ENCODE measurements around the gene SRSF6. TPM values are rescaled to one million over a fixed set of nuclear protein-coding genes. Genes with fewer than 3 reads are reported as not detected.

SRSF6 gene
- total RNA-seq, 4 donors from 2014 or later = 52.7 to 74.2 (median 53.4) TPM

DNA sequence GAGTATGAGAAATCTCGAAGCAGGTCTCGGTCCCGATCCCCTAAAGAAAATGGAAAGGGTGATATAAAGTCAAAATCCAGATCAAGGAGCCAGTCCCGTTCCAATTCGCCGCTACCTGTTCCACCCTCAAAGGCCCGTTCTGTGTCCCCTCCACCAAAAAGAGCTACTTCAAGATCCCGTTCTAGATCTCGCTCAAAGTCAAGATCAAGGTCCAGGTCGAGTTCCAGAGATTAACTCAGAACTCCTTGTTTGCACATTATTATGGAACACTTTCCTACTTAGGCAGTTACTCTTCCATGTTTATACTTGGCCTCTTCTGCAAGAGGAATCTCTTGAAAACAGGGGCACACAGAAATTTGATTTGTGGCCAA lies 3.1 kb downstream of the SRSF6 start:
- DNase-seq = no peak
- Histone ChIP-seq H3K4me1 (peaks cover 12 to 55% (median 12%) of the 10 kb centered on the region in 3 donors), H3K4me3 (no peak overlapping the region), H3K36me3 (peaks cover 6 to 69% (median 47%) of the 10 kb centered on the region in 3 donors), H3K9me3 (no peaks in the 10 kb centered on the region), H3K27ac (no peak overlapping the region), H3K27me3 (no peaks in the 10 kb centered on the region)
- intact Hi-C loops (cut with DNase I) = no loop called here
- WGBS, 2 donors = 91 to 92% methylated on average over 10 of the region's 10 CpGs
- TF ChIP-seq POLR2A (IDR thresholded peaks at IDR 0.05) = no peak

DNA sequence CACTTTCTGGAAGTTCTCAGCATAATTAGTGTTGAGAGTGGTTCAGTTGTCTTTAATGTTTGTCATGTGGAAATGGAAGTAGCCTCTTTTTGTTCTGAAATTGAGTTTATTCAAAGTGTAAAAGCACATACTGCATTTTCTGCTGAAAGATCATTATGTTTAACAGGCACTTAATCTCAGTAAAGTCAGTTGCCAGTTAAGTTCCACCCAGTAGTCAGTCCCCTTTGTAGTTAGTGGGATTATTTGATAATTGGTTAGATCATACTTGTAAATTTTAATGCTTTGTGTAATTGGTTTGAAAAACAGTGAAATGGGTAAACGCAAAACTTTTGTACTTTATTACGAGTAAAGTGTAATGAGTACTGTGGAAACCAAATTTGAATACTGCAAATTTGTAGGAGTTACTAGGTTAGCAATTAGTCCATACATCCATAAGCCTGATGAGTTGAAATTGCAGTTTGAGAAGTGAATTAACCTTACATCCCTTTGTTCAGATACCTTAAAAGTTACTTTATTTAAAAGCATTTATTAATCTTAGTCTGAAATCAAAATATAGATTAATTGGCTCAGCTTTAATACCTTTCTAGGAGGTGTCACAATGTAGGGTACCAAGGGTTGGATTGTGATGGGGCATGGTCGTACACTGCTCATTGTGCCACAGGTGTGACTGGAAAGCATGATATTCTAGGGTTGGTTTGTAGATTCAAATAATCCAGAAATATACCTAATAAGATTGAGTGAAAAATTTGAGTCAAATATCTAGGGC lies 4.4 kb downstream of the SRSF6 start:
- Histone ChIP-seq H3K4me1 (peaks cover 6 to 46% (median 7%) of the 10 kb centered on the region in 3 donors), H3K4me3 (no peak overlapping the region), H3K9me3 (no peaks in the 10 kb centered on the region), H3K27ac (no peak overlapping the region), H3K36me3 (peaks cover 6 to 82% (median 48%) of the 10 kb centered on the region in 3 donors), H3K27me3 (no peaks in the 10 kb centered on the region)
- no peak for TF ChIP-seq POLR2A (IDR thresholded peaks at IDR 0.05)
- TF ChIP-seq, protein P1, sequence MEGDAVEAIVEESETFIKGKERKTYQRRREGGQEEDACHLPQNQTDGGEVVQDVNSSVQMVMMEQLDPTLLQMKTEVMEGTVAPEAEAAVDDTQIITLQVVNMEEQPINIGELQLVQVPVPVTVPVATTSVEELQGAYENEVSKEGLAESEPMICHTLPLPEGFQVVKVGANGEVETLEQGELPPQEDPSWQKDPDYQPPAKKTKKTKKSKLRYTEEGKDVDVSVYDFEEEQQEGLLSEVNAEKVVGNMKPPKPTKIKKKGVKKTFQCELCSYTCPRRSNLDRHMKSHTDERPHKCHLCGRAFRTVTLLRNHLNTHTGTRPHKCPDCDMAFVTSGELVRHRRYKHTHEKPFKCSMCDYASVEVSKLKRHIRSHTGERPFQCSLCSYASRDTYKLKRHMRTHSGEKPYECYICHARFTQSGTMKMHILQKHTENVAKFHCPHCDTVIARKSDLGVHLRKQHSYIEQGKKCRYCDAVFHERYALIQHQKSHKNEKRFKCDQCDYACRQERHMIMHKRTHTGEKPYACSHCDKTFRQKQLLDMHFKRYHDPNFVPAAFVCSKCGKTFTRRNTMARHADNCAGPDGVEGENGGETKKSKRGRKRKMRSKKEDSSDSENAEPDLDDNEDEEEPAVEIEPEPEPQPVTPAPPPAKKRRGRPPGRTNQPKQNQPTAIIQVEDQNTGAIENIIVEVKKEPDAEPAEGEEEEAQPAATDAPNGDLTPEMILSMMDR (IDR thresholded peaks at IDR 0.05) = no peak
- no peak for DNase-seq
- intact Hi-C loops (cut with DNase I) = no loop called here
- WGBS, 2 donors = 85 to 86% methylated on average over 3 of the region's 3 CpGs

DNA sequence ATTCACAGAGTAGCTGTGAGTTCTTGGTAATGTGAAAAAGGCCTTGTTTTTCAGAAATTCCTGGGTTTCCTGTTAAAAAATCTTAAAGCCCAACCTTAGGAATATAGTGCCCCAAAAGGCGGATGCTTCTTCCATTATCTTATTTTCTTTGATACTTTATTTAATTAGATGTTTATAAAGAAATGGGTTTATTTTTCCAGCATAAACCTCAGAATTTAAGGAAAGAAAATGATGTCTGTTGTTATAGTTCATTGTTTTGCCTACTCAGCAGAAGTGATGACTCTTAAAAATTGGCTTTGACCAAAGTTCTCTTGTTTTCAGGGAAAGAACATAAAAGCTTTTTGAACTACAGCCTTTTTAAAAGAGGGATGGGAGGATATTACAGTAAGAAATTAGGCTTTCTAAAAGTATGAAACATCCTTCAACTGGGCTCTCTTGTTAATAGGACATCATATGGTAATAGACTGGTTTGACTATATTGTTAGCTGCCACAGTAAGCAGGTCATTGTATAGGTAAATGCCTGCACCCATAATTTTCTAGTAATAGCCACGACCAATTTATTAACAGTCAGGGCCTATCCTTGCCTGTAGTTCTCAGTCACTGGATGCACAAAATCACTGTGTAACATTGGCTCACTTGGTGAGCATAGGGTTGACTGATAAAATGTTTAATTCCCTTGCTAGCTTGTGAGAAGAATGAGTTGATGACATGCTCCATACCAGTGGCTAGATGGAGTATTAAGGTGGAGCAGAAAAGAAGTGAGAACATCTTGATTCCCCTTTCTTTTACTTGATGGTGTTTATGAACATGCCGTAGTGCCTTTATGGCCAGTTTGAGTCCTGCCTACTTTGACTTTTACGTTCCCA lies 5.2 kb downstream of the SRSF6 start:
- 88 to 89% methylated on average over 4 of the region's 4 CpGs for WGBS, 2 donors

DNA sequence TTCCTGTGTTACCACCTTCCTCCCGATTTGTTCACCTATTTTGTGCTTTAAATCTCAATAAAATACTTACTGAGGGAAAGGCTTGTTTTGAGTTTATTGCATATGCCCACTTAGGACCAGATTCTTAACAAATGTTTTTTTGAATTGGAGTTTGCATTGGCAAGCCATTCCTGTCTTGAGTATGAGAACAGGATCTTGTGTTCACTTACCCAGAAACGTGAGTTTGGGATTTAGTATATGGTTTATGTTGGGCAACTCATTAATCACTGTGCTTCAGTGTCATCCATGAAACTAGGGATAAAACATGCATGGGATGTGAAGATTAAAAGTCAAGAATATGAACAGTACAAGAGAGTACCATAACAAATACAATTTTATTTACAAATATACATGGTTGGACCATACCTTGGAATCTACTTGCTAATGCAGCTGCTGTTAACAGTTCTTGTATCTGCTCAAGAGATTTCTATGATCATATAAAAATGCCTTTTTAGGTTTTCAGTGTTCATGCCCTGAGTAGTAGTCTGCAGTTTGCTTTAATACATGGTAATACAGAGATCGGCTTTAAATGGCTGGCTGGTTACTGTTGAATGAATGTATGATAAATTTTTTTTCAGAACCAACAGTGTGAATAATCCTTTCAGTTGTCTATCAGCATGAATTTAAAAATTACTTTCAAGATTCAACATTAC lies 6.0 kb downstream of the SRSF6 start:
- TF ChIP-seq POLR2A (IDR thresholded peaks at IDR 0.05) = no peak
- TF ChIP-seq, protein P1 (IDR thresholded peaks at IDR 0.05) = no peak
- no peaks in the 10 kb centered on the region for H3K27me3 ChIP-seq
- intact Hi-C loops (cut with DNase I) = no loop called here
- DNase-seq = no peak
- no peak overlapping the region for H3K4me3 ChIP-seq
- 69 to 75% methylated on average over 3 of the region's 3 CpGs for WGBS, 2 donors
- peaks cover 6 to 46% (median 7%) of the 10 kb centered on the region in 3 donors for H3K4me1 ChIP-seq
- no peak overlapping the region for H3K27ac ChIP-seq
- H3K36me3 ChIP-seq = peaks cover 6 to 98% (median 48%) of the 10 kb centered on the region in 3 donors
- no peaks in the 10 kb centered on the region for H3K9me3 ChIP-seq

More for the DNA sequence above, 5.2 kb downstream of the SRSF6 start:
- H3K27ac ChIP-seq = no peak overlapping the region
- DNase-seq = no peak
- H3K9me3 ChIP-seq = no peaks in the 10 kb centered on the region
- H3K4me3 ChIP-seq = no peak overlapping the region
- no peaks in the 10 kb centered on the region for H3K27me3 ChIP-seq
- H3K36me3 ChIP-seq = peaks cover 6 to 90% (median 48%) of the 10 kb centered on the region in 3 donors
- TF ChIP-seq, protein P1 (IDR thresholded peaks at IDR 0.05) = no peak
- no peak for TF ChIP-seq POLR2A (IDR thresholded peaks at IDR 0.05)
- peaks cover 6 to 46% (median 7%) of the 10 kb centered on the region in 3 donors for H3K4me1 ChIP-seq
- intact Hi-C loops (cut with DNase I) = no loop called here

DNA sequence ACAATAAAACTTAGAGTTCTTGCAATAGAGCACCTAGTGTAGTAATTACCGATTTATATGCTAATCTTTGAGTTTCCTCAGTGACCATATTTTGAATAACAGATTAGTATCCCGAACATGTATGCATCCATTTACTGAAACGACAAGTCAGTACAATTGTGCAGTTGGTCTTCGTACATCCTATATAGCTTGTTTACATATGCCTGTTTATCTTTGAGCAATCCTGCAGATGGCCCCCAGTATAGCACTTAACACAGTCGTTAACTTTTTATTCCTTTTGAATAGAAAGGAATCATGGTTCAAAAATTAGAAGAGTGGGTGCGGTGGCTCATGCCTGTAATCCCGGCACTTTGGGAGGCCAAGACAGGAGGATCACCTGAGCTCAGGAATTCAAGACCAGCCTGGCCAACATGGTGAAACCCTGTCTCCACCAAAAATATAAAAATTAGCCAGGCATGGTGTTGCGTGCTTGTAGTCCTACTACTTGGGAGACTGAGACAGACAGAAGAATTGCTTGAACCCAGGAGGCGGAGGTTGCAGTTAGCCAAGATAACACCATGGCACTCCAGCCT lies 6.6 kb downstream of the SRSF6 start:
- 87 to 88% methylated on average over 9 of the region's 9 CpGs for WGBS, 2 donors
- Histone ChIP-seq H3K27me3 (no peaks in the 10 kb centered on the region), H3K27ac (no peak overlapping the region), H3K9me3 (no peaks in the 10 kb centered on the region), H3K36me3 (peaks cover 6 to 100% (median 48%) of the 10 kb centered on the region in 3 donors), H3K4me1 (peaks cover under 1 to 40% (median 1%) of the 10 kb centered on the region in 3 donors), H3K4me3 (no peak overlapping the region)
- TF ChIP-seq POLR2A (IDR thresholded peaks at IDR 0.05) = no peak
- TF ChIP-seq, protein P1 (IDR thresholded peaks at IDR 0.05) = no peak
- intact Hi-C loops (cut with DNase I) = no loop called here
- DNase-seq = no peak
